Measurements from ENCODE around the gene CLEC4G.

CLEC4G gene

DNA sequence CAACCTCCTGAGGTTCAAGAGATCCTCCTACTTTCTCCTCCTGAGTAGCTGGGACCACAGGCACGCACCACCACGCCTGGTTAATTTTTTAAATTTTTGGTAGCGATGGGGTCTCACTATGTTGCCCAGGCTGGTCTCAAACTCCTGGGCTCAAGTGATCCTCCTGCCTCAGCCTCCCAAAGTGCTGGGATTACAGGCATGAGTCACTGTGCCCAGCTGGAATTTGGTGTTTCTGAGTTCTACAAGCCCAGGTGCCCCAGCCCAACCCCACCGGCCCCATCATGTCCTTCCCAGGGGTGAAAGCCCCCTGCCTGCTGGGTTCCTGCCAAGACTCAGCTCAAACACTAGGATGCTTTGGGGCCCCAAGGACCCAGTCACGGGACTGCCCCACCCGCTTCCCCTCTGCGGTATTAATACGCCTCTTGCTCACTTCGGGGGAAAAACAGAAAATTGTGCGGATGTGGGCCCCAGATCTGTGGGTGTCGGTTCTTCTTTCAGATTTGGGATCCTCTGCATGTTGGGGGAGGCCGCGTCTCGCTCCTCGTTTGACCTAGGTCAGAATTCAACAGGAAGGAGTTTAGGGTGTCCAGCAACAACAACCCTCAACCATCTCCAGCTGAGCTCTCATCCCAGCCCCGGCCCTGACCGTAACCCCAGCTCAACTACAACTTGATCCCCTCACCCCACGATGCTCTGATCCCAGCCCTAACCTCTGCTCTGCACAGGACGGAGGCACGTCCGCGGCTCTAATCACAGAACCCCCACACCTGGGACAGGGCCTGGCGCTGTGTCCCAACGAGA is 26.3 kb downstream of the CLEC4G start:
- H3K27ac ChIP-seq (ENCODE audit: low read depth, low read length), result no peak overlapping the region
- no peaks in the 10 kb centered on the region for H3K79me2 ChIP-seq (ENCODE audit: control insufficient read depth, insufficient read depth, low read length, unreplicated experiment)
- no peaks in the 10 kb centered on the region for H3K36me3 ChIP-seq (ENCODE audit: insufficient read depth, low read length)
- no peaks in the 10 kb centered on the region for H3K4me1 ChIP-seq (ENCODE audit: control insufficient read depth, insufficient read depth, low read length, unreplicated experiment)
- H3K4me3 ChIP-seq (ENCODE audit: low read depth, low read length), result no peak overlapping the region
- no peak overlapping the region for H2AFZ ChIP-seq (ENCODE audit: low read length, unreplicated experiment)
- no peaks in the 10 kb centered on the region for H3K27me3 ChIP-seq (ENCODE audit: insufficient read depth, low read length)

DNA sequence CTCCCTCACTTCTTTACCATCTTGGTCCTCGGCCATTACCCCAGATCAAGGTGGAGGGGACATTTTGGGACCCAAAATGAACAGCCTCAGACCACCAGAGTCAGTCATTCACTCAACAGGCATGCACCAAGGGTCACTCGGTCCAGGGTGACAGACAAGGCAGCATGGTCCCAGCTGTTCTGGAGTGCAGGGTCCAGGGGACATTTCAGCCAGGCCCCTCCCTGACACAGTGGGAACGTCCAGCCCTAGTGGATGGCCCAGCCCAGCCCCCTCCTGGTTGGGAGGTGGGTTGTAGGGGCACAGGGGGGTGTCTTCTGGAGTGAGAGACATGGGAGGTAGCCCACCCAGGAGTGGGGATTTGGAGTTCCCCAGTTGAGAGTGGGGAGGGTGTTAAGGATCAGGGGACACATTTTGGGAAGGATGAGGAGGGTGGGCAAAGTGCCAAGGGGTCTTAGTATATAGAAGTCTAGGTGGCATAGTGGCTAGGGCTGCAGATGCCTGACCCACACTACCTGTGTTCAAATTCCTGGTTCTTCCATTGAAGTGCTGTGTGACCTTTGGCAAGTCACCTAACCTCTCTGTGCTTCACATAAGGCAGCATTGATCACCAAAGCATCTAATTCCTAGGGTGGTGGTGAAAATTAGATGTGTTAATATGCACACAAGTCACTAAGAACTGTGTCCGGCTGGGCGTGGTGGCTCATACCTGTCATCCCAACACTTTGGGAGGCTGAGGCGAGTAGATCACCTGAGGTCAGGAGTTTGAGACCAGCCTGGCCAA is 27.4 kb downstream of the CLEC4G start:
- no peak overlapping the region for H3K4me3 ChIP-seq (ENCODE audit: low read depth, low read length)
- no peaks in the 10 kb centered on the region for H3K79me2 ChIP-seq (ENCODE audit: control insufficient read depth, insufficient read depth, low read length, unreplicated experiment)
- no peak overlapping the region for H3K27ac ChIP-seq (ENCODE audit: low read depth, low read length)
- no peaks in the 10 kb centered on the region for H3K4me1 ChIP-seq (ENCODE audit: control insufficient read depth, insufficient read depth, low read length, unreplicated experiment)
- no peak overlapping the region for H2AFZ ChIP-seq (ENCODE audit: low read length, unreplicated experiment)
- H3K36me3 ChIP-seq (ENCODE audit: insufficient read depth, low read length), result no peaks in the 10 kb centered on the region
- H3K27me3 ChIP-seq (ENCODE audit: insufficient read depth, low read length), result no peaks in the 10 kb centered on the region

DNA sequence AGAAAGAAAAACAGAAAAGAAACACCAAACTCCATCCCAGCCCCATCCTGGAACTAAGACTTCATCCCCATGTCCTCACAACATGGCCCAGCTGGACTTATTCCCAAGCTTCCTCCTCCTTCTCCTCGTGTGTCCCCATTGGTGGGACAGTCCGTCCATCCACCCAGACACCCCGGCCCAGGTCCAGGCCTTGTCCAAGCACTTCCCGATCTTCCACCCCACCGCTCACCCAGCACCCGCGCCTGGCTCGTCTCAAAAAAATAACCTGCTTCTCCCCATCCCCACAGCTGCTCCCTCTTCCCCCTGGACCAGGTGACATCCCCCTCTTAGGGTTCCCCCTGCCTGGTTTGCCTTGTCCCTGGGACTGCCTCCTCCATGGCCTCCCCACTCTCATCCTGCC is 28.6 kb downstream of the CLEC4G start:
- no peak overlapping the region for H3K27ac ChIP-seq (ENCODE audit: low read depth, low read length)
- no peak overlapping the region for H3K4me3 ChIP-seq (ENCODE audit: low read depth, low read length)
- peaks cover 5% of the 10 kb centered on the region; the same call in 1 of the 2 replicates for H3K27me3 ChIP-seq (ENCODE audit: insufficient read depth, low read length)
- no peak overlapping the region for H2AFZ ChIP-seq (ENCODE audit: low read length, unreplicated experiment)
- no peaks in the 10 kb centered on the region for H3K79me2 ChIP-seq (ENCODE audit: control insufficient read depth, insufficient read depth, low read length, unreplicated experiment)
- H3K4me1 ChIP-seq (ENCODE audit: control insufficient read depth, insufficient read depth, low read length, unreplicated experiment), result no peaks in the 10 kb centered on the region
- H3K36me3 ChIP-seq (ENCODE audit: insufficient read depth, low read length), result no peaks in the 10 kb centered on the region

- Histone ChIP-seq H3K4me1 (ENCODE audit: control insufficient read depth, insufficient read depth, low read length, unreplicated experiment) (no peaks in the 10 kb centered on the region), H2AFZ (ENCODE audit: low read length, unreplicated experiment) (no peak within 1 kb of the TSS)
These were observed 30.1 kb downstream of the CLEC4G start, which contains the start of gene FCER2 for GRCh38 chr19:7701654-7702457. Gene FCER2 (minus strand): TSS chr19:7702131. CDS start chr19:7699760, 2,371 bp downstream.

GRCh38 chr19:7701049-7701653 is 30.8 kb downstream of the CLEC4G start:
- H3K4me1 ChIP-seq (ENCODE audit: control insufficient read depth, insufficient read depth, low read length, unreplicated experiment), result no peaks in the 10 kb centered on the region
- H2AFZ ChIP-seq (ENCODE audit: low read length, unreplicated experiment), result no peak overlapping the region
- H3K79me2 ChIP-seq (ENCODE audit: control insufficient read depth, insufficient read depth, low read length, unreplicated experiment), result no peaks in the 10 kb centered on the region
- H3K27me3 ChIP-seq (ENCODE audit: insufficient read depth, low read length), result peaks cover 20% of the 10 kb centered on the region
- no peak overlapping the region for H3K4me3 ChIP-seq (ENCODE audit: low read depth, low read length)
- H3K27ac ChIP-seq (ENCODE audit: low read depth, low read length), result no peak overlapping the region
- H3K36me3 ChIP-seq (ENCODE audit: insufficient read depth, low read length), result no peaks in the 10 kb centered on the region

More at GRCh38 chr19:7701654-7702457, 30.1 kb downstream of the CLEC4G start, which contains the start of gene FCER2:
- H3K79me2 ChIP-seq (ENCODE audit: control insufficient read depth, insufficient read depth, low read length, unreplicated experiment), result no peaks in the 10 kb centered on the region
- H3K27me3 ChIP-seq (ENCODE audit: insufficient read depth, low read length), result peaks cover 20% of the 10 kb centered on the region
- H3K36me3 ChIP-seq (ENCODE audit: insufficient read depth, low read length), result no peaks in the 10 kb centered on the region
- H3K27ac ChIP-seq (ENCODE audit: low read depth, low read length), result no peak within 1 kb of the TSS
- H3K4me3 ChIP-seq (ENCODE audit: low read depth, low read length), result no peak within 1 kb of the TSS

DNA sequence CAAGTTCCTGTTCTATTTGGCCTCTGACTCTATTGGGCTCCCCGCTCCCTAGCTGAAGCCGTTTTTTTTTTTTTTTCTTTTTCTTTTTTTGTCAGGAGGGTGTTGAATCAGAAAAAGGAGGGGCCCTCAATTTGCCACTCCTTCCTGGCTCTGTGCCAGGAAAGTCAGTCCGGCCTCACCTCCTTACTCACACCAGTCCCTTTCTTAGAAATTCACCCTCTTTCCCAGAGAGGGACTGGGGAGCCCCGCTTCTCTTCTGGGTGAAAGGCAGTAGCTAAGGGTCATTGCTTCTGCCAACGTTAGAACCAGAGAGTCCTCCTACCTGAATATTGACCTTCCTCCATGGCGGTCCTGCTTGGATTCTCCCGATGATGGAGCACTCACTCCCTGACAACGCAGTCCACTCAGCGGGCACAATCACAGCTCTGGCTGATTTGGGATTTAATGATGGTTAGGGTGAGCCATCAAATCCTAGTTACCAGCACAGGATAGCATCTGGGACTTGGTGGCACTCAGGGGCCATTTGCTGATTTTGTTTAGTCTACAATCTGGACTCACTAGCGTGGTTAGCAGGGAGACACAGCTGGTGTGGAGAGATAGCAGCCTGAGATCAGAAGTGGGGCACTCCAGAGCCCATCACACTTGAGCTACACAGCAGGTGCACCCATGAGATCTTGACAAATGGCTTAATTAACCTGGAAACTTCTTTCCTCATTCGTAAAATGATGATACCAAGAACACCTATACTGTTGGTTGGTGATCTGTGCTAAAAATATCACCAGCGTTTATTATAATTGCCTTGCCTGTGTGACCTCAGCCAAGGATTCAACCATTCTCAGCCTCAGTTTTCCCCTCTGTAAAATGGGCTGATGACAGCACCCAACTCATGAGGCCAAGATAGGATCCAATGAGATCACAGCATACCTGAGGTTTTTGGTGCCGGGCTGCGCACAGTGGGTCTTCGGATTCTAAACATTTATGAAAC is 32.2 kb downstream of the CLEC4G start:
- no peak overlapping the region for H3K27ac ChIP-seq (ENCODE audit: low read depth, low read length)

DNA sequence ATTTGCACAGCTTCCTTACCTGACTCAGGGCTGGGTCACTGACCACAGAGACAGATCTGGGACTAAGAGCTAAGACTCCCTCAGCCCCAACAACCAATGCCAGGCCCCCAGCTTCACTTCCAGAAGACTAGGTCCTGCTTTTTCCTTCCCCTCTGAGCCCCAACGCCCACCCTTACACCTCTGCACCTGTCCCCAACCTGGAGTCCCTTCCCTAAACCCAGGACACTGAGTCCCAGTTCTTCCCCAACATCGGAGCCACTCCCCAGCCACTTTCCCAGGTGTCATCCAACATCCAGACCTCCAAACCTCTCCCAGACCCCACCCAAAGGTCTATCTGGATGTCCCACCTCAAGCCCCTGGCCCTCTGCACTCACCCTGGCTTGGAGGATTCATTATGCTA is 32.9 kb downstream of the CLEC4G start:
- Histone ChIP-seq H3K27ac (ENCODE audit: low read depth, low read length) (no peak overlapping the region), H3K36me3 (ENCODE audit: insufficient read depth, low read length) (no peaks in the 10 kb centered on the region), H3K79me2 (ENCODE audit: control insufficient read depth, insufficient read depth, low read length, unreplicated experiment) (no peaks in the 10 kb centered on the region), H2AFZ (ENCODE audit: low read length, unreplicated experiment) (no peak overlapping the region), H3K4me3 (ENCODE audit: low read depth, low read length) (no peak overlapping the region), H3K27me3 (ENCODE audit: insufficient read depth, low read length) (peaks cover 20% of the 10 kb centered on the region), H3K4me1 (ENCODE audit: control insufficient read depth, insufficient read depth, low read length, unreplicated experiment) (no peaks in the 10 kb centered on the region)

More for the DNA sequence above, 32.2 kb downstream of the CLEC4G start:
- H3K4me3 ChIP-seq (ENCODE audit: low read depth, low read length), result no peak overlapping the region
- no peaks in the 10 kb centered on the region for H3K4me1 ChIP-seq (ENCODE audit: control insufficient read depth, insufficient read depth, low read length, unreplicated experiment)
- peaks cover 20% of the 10 kb centered on the region for H3K27me3 ChIP-seq (ENCODE audit: insufficient read depth, low read length)
- no peaks in the 10 kb centered on the region for H3K79me2 ChIP-seq (ENCODE audit: control insufficient read depth, insufficient read depth, low read length, unreplicated experiment)
- H2AFZ ChIP-seq (ENCODE audit: low read length, unreplicated experiment), result no peak overlapping the region
- no peaks in the 10 kb centered on the region for H3K36me3 ChIP-seq (ENCODE audit: insufficient read depth, low read length)

DNA sequence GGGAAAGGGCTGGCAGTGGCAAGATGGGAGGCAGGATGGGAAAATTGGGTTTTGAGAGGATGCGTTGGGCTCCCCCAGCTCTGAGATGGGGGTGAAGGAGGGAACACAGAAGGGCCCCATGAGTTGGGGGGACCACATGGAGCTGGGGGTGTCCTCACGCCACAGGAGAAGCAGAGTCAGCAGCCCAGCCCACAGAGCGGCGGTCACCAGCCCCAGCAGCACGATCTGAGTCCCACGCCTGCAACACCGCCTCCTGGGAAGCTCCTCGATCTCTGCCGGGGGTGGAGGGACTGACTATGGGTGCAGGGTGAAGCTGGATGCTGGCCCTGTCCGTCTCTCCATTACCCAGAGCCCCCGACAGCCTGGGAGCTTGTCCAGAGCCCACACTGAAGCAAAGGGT is 33.3 kb downstream of the CLEC4G start:
- Histone ChIP-seq H2AFZ (ENCODE audit: low read length, unreplicated experiment) (no peak overlapping the region), H3K36me3 (ENCODE audit: insufficient read depth, low read length) (no peaks in the 10 kb centered on the region), H3K27ac (ENCODE audit: low read depth, low read length) (no peak overlapping the region), H3K4me1 (ENCODE audit: control insufficient read depth, insufficient read depth, low read length, unreplicated experiment) (no peaks in the 10 kb centered on the region), H3K79me2 (ENCODE audit: control insufficient read depth, insufficient read depth, low read length, unreplicated experiment) (no peaks in the 10 kb centered on the region), H3K27me3 (ENCODE audit: insufficient read depth, low read length) (peaks cover 20% of the 10 kb centered on the region), H3K4me3 (ENCODE audit: low read depth, low read length) (no peak overlapping the region)

- Histone ChIP-seq H3K4me1 (ENCODE audit: control insufficient read depth, insufficient read depth, low read length, unreplicated experiment) (no peaks in the 10 kb centered on the region), H3K27ac (ENCODE audit: low read depth, low read length) (no peak overlapping the region), H3K27me3 (ENCODE audit: insufficient read depth, low read length) (peaks cover 20% of the 10 kb centered on the region), H3K79me2 (ENCODE audit: control insufficient read depth, insufficient read depth, low read length, unreplicated experiment) (no peaks in the 10 kb centered on the region), H3K4me3 (ENCODE audit: low read depth, low read length) (no peak overlapping the region), H3K36me3 (ENCODE audit: insufficient read depth, low read length) (no peaks in the 10 kb centered on the region), H2AFZ (ENCODE audit: low read length, unreplicated experiment) (no peak overlapping the region)
These were observed 34.1 kb downstream of the CLEC4G start for GRCh38 chr19:7697721-7698287.

All from ACC112 (cell line).